OCI-LY7 (cell line): ENCODE measurements around the gene TMEM255B. TPM values are rescaled to one million over a fixed set of nuclear protein-coding genes. Genes with fewer than 3 reads are reported as not detected.
"Not testable (repeated sequence)": the region's sequence is repeated elsewhere in the genome, so short reads cannot be mapped to it uniquely, and the experiment has no call there.

ENCODE experiments used
- BruUV-seq: library from RNA; stranded (reverse); fragments of 400-500 nt; replicated peaks from 2 replicates; lab custom pipeline; 2021; lab: Mats Ljungman, UMichigan
- CTCF ChIA-PET: fragments of 300-600 bp; sonication (Branson Sonifier 250); formaldehyde crosslinking; loops from one replicate; lab custom pipeline; 2022; ENCODE audit warnings: antibody characterized with exemption; ENCODE audit not compliant: unreplicated experiment; lab: Charles Lee
- POLR2A ChIA-PET: fragments of 300-600 bp; sonication (Branson Sonifier 250); formaldehyde crosslinking; loops from one replicate; lab custom pipeline; 2022; ENCODE audit warnings: antibody characterized with exemption; lab: Charles Lee
- DNase-seq: peaks from one replicate; pipeline ENCODE4 v3.0.0-alpha.2; 2015; ENCODE audit warnings: low spot score
- H2AFZ ChIP-seq: fragments of 200-600 bp; sonication (generic), shearing (Covaris generic); 2 replicates; pipeline ENCODE4 v1.6.1; 2014; ENCODE audit warnings: mild to moderate bottlenecking, antibody characterized with exemption, low read length, moderate library complexity
- H3K27ac ChIP-seq: fragments of 200-600 bp; sonication (generic); 2 replicates; pipeline ENCODE4 v1.5.1; 2014; ENCODE audit warnings: mixed run types, low read depth, mild to moderate bottlenecking, moderate library complexity, low read length, inconsistent platforms; ENCODE audit not compliant: poor library complexity, severe bottlenecking
- H3K36me3 ChIP-seq: fragments of 200-600 bp; sonication (generic); 2 replicates; pipeline ENCODE4 v1.6.1; 2014; ENCODE audit warnings: mild to moderate bottlenecking, antibody characterized with exemption, low read length, moderate library complexity, mixed read lengths; ENCODE audit not compliant: insufficient read depth
- H3K4me1 ChIP-seq: fragments of 200-600 bp; sonication (generic); 2 replicates; pipeline ENCODE4 v1.5.1; 2014; ENCODE audit warnings: mild to moderate bottlenecking, low read length; ENCODE audit not compliant: insufficient read depth, poor library complexity, severe bottlenecking
- H3K4me2 ChIP-seq: fragments of 200-600 bp; sonication (generic); 2 replicates; pipeline ENCODE4 v1.6.1; 2014; ENCODE audit warnings: mild to moderate bottlenecking, low read length
- H3K4me3 ChIP-seq: fragments of 200-600 bp; sonication (generic); 2 replicates; pipeline ENCODE4 v1.5.1; 2014; ENCODE audit warnings: mild to moderate bottlenecking, low read depth, low read length; ENCODE audit not compliant: poor library complexity, severe bottlenecking
- H3K79me2 ChIP-seq: fragments of 200-600 bp; sonication (generic); 2 replicates; pipeline ENCODE4 v1.6.1; 2016; ENCODE audit warnings: low read depth, mild to moderate bottlenecking, low read length, moderate library complexity, mixed read lengths; ENCODE audit not compliant: insufficient read depth
- H3K9me2 ChIP-seq: fragments of 200-600 bp; sonication (generic); 2 replicates; pipeline ENCODE4 v1.6.1; 2016; ENCODE audit warnings: mild to moderate bottlenecking, low read length, mixed read lengths; ENCODE audit not compliant: insufficient read depth
- H3K9me3 ChIP-seq: fragments of 200-600 bp; sonication (generic); 2 replicates; pipeline ENCODE4 v1.6.1; 2014; ENCODE audit warnings: mild to moderate bottlenecking, mixed run types, low read length, mixed read lengths
- H4K20me1 ChIP-seq: fragments of 200-600 bp; sonication (generic); 2 replicates; pipeline ENCODE4 v1.6.1; 2014; ENCODE audit warnings: mild to moderate bottlenecking, antibody characterized with exemption, low read length, moderate library complexity, mixed read lengths; ENCODE audit not compliant: insufficient read depth
- CTCF ChIP-seq: fragments of 200-600 bp; sonication (generic); conservative IDR thresholded peaks from 2 replicates; pipeline ENCODE4 v1.5.1; 2014; ENCODE audit warnings: mild to moderate bottlenecking, antibody characterized with exemption, low read length, moderate library complexity, mixed read lengths
- EZH2phosphoT487 ChIP-seq: fragments of 200-600 bp; sonication (generic); IDR thresholded peaks from 2 replicates; pipeline ENCODE4 v1.6.1; 2018; ENCODE audit warnings: low read depth, borderline replicate concordance, mild to moderate bottlenecking, mixed run types, antibody characterized with exemption, low read length, moderate library complexity, mixed read lengths
- intact Hi-C: fragments of 100-400 bp; cut with micrococcal nuclease; formaldehyde crosslinking; loops from one replicate; pipeline ENCODE4 v1.10.0; 2022; ENCODE audit not compliant: unreplicated experiment
- total RNA-seq, 2 experiments: library from RNA; depleted of rRNA in 1 of 2; stranded (reverse); fragments of >200 nt in 1 of 2; shearing (Covaris generic) in 1 of 2; gene quantifications; 2 replicates each; pipeline ENCODE4 v1.2.3, GENCODE V29; 2014 to 2022

The TMEM255B gene
- total RNA-seq, 2 experiments from 2014 or later = 2.6 to 6.8 TPM

GRCh38 chr13:113726106-113726821, 32.8 kb upstream of the TMEM255B start:
- H3K9me3 ChIP-seq = not testable (repeated sequence)

GRCh38 chr13:113726961-113727411, 32.0 kb upstream of the TMEM255B start:
- H3K27ac ChIP-seq = no peak overlapping the region
- no peaks in the 10 kb centered on the region for H4K20me1 ChIP-seq
- H3K4me3 ChIP-seq = no peak overlapping the region
- no peak overlapping the region for H2AFZ ChIP-seq
- H3K9me3 ChIP-seq = no peaks in the 10 kb centered on the region
- POLR2A ChIA-PET = no interaction called here
- no peak overlapping the region for H3K4me2 ChIP-seq
- no TSS peak for BruUV-seq
- TF ChIP-seq CTCF (no peak), EZH2phosphoT487 (no peak)
- DNase-seq = no peak
- H3K9me2 ChIP-seq = no peaks in the 10 kb centered on the region
- intact Hi-C loops = no loop called here
- no peaks in the 10 kb centered on the region for H3K4me1 ChIP-seq
- no peaks in the 10 kb centered on the region for H3K36me3 ChIP-seq
- H3K79me2 ChIP-seq = no peaks in the 10 kb centered on the region
- CTCF ChIA-PET = no interaction called here

More at GRCh38 chr13:113726106-113726821, 32.8 kb upstream of the TMEM255B start:
- H4K20me1 ChIP-seq, H3K4me1 ChIP-seq, DNase-seq, H3K79me2 ChIP-seq, H2AFZ ChIP-seq, H3K36me3 ChIP-seq, H3K27ac ChIP-seq, H3K4me2 ChIP-seq, POLR2A ChIA-PET, CTCF ChIA-PET, H3K9me2 ChIP-seq, BruUV-seq, intact Hi-C loops, H3K4me3 ChIP-seq: not testable (repeated sequence)

- Histone ChIP-seq H3K36me3 (no peaks in the 10 kb centered on the region), H3K4me2 (no peak overlapping the region), H3K9me2 (no peaks in the 10 kb centered on the region), H3K79me2 (no peaks in the 10 kb centered on the region), H3K27ac (no peak overlapping the region), H3K4me1 (no peaks in the 10 kb centered on the region), H3K4me3 (no peak overlapping the region), H4K20me1 (no peaks in the 10 kb centered on the region), H3K9me3 (no peaks in the 10 kb centered on the region), H2AFZ (no peak overlapping the region)
- DNase-seq = no peak
- intact Hi-C loops = no loop called here
- ChIA-PET CTCF (no interaction called here), POLR2A (no interaction called here)
- TF ChIP-seq EZH2phosphoT487 (no peak), CTCF (no peak)
- no TSS peak for BruUV-seq
Measured at GRCh38 chr13:113728571-113729054, 30.4 kb upstream of the TMEM255B start.
